ENCODE data around the gene PSMB9.

- TF ChIP-seq CTCF (IDR thresholded peaks at IDR 0.05) (no peak), POLR2A (IDR thresholded peaks at IDR 0.05) (no peak)
These were observed 7.0 kb upstream of the PSMB9 start for GRCh38 chr6:32847004-32847403.
